Kidney (tissue), 14 donors: ENCODE results near the gene KCTD15. TPM values are rescaled to one million over a fixed set of nuclear protein-coding genes. Genes with fewer than 3 reads are reported as not detected.

ENCODE experiments used
- DNase-seq, 5 donors: peaks; one replicate each; pipeline ENCODE4 v3.0.0-alpha.2; 2013 to 2020
- FAIRE-seq: peaks from 2 replicates; lab custom pipeline; 2012; peaks lifted over from hg19 to GRCh38; lab: Jason Lieb, UNC
- H3K27ac ChIP-seq, 2 donors: one replicate each; pipeline ENCODE4 v1.7.0; 2013; ENCODE audit warnings: low read depth in 2 of 2, low read length in 2 of 2, inconsistent platforms in 1 of 2
- H3K27me3 ChIP-seq: one replicate; pipeline ENCODE4 v1.7.1; 2013; ENCODE audit warnings: low read length, inconsistent platforms; ENCODE audit not compliant: control insufficient read depth, insufficient read depth
- H3K36me3 ChIP-seq, 3 donors: one replicate each; pipeline versions ENCODE4 v1.7.0 to v1.7.1; 2013; ENCODE audit warnings: low read length in 3 of 3, control low read depth in 1 of 3, inconsistent platforms in 1 of 3; ENCODE audit not compliant: insufficient read depth in 3 of 3, control insufficient read depth in 2 of 3
- H3K4me1 ChIP-seq, 3 donors: one replicate each; pipeline versions ENCODE4 v1.7.0 to v1.7.1; 2013; ENCODE audit warnings: low read length in 3 of 3, inconsistent platforms in 1 of 3, low read depth in 1 of 3; ENCODE audit not compliant: control insufficient read depth in 2 of 3, insufficient read depth in 2 of 3
- H3K4me3 ChIP-seq, 3 donors: one replicate each; pipeline versions ENCODE4 v1.7.0 to v1.8.1; 2013; ENCODE audit warnings: low read length in 3 of 3, control low read depth in 1 of 3, inconsistent platforms in 1 of 3
- H3K9ac ChIP-seq, 3 donors: one replicate each; pipeline versions ENCODE4 v1.7.0 to v1.7.1; 2013; ENCODE audit warnings: low read length in 3 of 3, control low read depth in 1 of 3, inconsistent platforms in 1 of 3
- H3K9me3 ChIP-seq, 3 donors: one replicate each; pipeline versions ENCODE4 v1.7.0 to v1.7.1; 2013; ENCODE audit warnings: low read length in 3 of 3, control low read depth in 1 of 3, inconsistent platforms in 1 of 3; ENCODE audit not compliant: control insufficient read depth in 2 of 3, insufficient read depth in 1 of 3
- intact Hi-C: fragments of 100-400 bp; cut with DNase I; formaldehyde crosslinking; loops from one replicate; pipeline ENCODE4 v1.11.1; 2022
- polyA plus RNA-seq: library from polyadenylated mRNA; stranded (reverse); fragments of 350-450 nt; fragmentation: Illumina TruSeq; extraction: RNeasy Lipid Tissue Mini Kit (QIAGEN cat#74804); gene quantifications from one replicate; pipeline ENCODE4 v1.2.3, GENCODE V29; 2014; ENCODE audit warnings: low read depth, low replicate concordance; ENCODE audit not compliant: insufficient read depth
- total RNA-seq: library from RNA; stranded (reverse); fragmentation: NEBNext Ultra II Directional; extraction: Animal tissue kit (Norgen Biotek cat#: 25700); gene quantifications from one replicate; pipeline ENCODE4 v1.2.1, GENCODE V29; 2021
- TF ChIP-seq, protein P1 (sequence below): IDR thresholded peaks from 3 replicates; pipeline ENCODE4 v1.5.1; 2012; ENCODE audit warnings: mild to moderate bottlenecking, moderate library complexity, borderline replicate concordance; ENCODE audit not compliant: insufficient read depth; ENCODE audit errors: extremely low read depth
- donor health status: control.
- donor health status: control.
- donor health status: control.
- donor health status: control.
- donor health status: control.
- donor health status: DM: yes; HTN: yes; CAD: no.
- donor health status: Normal renal cell carcinoma (clear cell type).

Gene KCTD15
- total and polyA plus RNA-seq, 2 donors from 2014 or later = 10.5 to 22.0 TPM

DNA sequence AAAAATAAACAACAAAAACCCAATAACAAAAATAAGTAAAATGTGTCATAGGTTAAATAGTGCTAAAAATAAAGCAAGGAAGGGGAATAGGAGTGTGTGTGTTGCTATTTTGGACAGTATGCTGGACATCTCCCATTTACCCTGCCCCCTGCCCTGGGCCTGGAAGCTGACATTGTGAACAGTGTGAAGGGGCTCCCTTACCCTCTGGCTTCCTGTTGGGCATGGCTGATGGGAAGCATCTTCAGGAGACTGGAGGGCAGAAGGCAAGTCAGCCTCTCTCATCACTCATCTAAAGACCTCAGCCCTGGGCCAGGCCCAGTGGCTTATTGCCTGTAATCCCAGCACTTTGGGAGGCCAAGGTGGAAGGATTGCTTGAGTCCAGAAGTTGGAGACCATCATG, 26.7 kb downstream of the KCTD15 start:
- H3K27ac ChIP-seq = no peak overlapping the region
- FAIRE-seq = no peak
- intact Hi-C loops = no loop called here
- no peaks in the 10 kb centered on the region for H3K36me3 ChIP-seq
- no peak overlapping the region for H3K9ac ChIP-seq
- no peaks in the 10 kb centered on the region for H3K9me3 ChIP-seq
- H3K4me1 ChIP-seq = peaks cover 0 to 13% (median 0%) of the 10 kb centered on the region in 3 donors
- TF ChIP-seq, protein P1, sequence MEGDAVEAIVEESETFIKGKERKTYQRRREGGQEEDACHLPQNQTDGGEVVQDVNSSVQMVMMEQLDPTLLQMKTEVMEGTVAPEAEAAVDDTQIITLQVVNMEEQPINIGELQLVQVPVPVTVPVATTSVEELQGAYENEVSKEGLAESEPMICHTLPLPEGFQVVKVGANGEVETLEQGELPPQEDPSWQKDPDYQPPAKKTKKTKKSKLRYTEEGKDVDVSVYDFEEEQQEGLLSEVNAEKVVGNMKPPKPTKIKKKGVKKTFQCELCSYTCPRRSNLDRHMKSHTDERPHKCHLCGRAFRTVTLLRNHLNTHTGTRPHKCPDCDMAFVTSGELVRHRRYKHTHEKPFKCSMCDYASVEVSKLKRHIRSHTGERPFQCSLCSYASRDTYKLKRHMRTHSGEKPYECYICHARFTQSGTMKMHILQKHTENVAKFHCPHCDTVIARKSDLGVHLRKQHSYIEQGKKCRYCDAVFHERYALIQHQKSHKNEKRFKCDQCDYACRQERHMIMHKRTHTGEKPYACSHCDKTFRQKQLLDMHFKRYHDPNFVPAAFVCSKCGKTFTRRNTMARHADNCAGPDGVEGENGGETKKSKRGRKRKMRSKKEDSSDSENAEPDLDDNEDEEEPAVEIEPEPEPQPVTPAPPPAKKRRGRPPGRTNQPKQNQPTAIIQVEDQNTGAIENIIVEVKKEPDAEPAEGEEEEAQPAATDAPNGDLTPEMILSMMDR = no peak
- H3K27me3 ChIP-seq = no peaks in the 10 kb centered on the region
- DNase-seq = no peak
- no peak overlapping the region for H3K4me3 ChIP-seq

DNA sequence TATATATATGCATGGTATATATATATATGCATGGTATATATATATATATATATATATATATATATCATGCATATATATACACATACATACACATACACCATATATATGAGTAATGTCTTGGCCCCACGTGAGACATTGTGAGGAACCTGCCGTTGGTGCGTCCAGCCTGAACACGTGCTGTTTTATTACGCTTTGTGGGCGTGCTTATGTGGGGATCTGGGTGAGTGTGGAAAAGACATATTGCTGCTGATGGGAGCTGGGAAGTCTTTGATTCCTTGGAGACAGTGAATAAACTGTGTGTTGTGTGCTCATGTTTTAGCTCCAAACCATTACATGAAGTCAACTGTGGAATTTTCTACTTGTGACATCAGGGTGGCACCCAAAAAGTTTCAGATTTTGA, 28.9 kb downstream of the KCTD15 start:
- H3K27me3 ChIP-seq = no peaks in the 10 kb centered on the region

DNA sequence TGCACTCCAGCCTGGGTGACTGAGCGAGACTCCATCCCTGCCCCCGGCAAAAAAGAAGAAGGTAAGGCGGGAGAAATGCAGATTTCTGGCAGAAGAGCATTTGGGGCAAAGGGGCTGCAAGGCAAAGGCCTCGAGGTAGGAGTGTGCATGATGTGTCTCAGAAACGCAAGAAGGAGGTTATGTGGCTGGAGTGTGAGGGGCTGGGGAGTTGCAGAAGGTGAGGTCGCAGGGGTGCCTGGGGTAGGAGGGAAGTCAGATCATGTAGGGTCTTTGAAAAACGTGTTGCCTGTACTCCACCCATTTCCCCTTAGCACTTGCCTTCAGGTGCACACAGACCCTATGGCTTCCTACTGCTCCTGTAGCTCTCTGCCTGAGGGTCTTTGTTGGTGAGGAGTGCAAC, 29.9 kb downstream of the KCTD15 start:
- intact Hi-C loops = no loop called here
- Histone ChIP-seq H3K27ac (no peak overlapping the region), H3K9ac (no peak overlapping the region), H3K36me3 (no peaks in the 10 kb centered on the region), H3K27me3 (no peaks in the 10 kb centered on the region), H3K9me3 (no peaks in the 10 kb centered on the region), H3K4me1 (no peaks in the 10 kb centered on the region), H3K4me3 (no peak overlapping the region)
- TF ChIP-seq, protein P1 = no peak
- DNase-seq = no peak
- FAIRE-seq = no peak

More for the DNA sequence above, 28.9 kb downstream of the KCTD15 start:
- intact Hi-C loops = no loop called here
- H3K9me3 ChIP-seq = no peaks in the 10 kb centered on the region
- H3K9ac ChIP-seq = no peak overlapping the region
- H3K4me1 ChIP-seq = peaks cover 0 to 4% (median 0%) of the 10 kb centered on the region in 3 donors
- FAIRE-seq (no peak), DNase-seq (no peak)
- no peak overlapping the region for H3K27ac ChIP-seq
- TF ChIP-seq, protein P1 = no peak
- H3K36me3 ChIP-seq = no peaks in the 10 kb centered on the region
- no peak overlapping the region for H3K4me3 ChIP-seq
